Heart right ventricle (tissue), 16 donors: ENCODE data around the gene PLEKHA7. TPM values are rescaled to one million over a fixed set of nuclear protein-coding genes. Genes with fewer than 3 reads are reported as not detected.

Experiments used
- ATAC-seq, 8 donors: fragments of 200-7000 bp; cut with Tn5 transposase; one replicate each; pipeline ENCODE4 v1.9.1; 2020; ENCODE audit warnings: mild to moderate bottlenecking in 8 of 8, moderate library complexity in 8 of 8, moderate number of reproducible peaks in 1 of 8
- DNase-seq, 2 donors: peaks; one replicate each; pipeline ENCODE4 v3.0.0-alpha.2; 2020
- H3K27ac ChIP-seq, 10 donors: fragments of 200-600 bp; sonication (generic) in 2 of 10; one replicate each; pipeline versions ENCODE4 v1.5.0 to v1.8.0; 2020 to 2022; ENCODE audit warnings: mild to moderate bottlenecking in 3 of 10
- H3K27me3 ChIP-seq, 7 donors: fragments of 200-600 bp; one replicate each; pipeline ENCODE4 v1.8.0; 2021 to 2022; ENCODE audit warnings: mild to moderate bottlenecking in 2 of 7
- H3K36me3 ChIP-seq, 9 donors: fragments of 200-600 bp; sonication (generic) in 1 of 9; one replicate each; pipeline versions ENCODE4 v1.5.0 to v1.8.0; 2020 to 2022; ENCODE audit warnings: mild to moderate bottlenecking in 2 of 9
- H3K4me1 ChIP-seq, 9 donors: fragments of 200-600 bp; sonication (generic) in 1 of 9; one replicate each; pipeline versions ENCODE4 v1.5.0 to v1.8.0; 2020 to 2022; ENCODE audit warnings: mild to moderate bottlenecking in 4 of 9
- H3K4me3 ChIP-seq, 10 donors: fragments of 200-600 bp; sonication (generic) in 2 of 10; one replicate each; pipeline versions ENCODE4 v1.5.0 to v1.8.0; 2020 to 2022; ENCODE audit warnings: mild to moderate bottlenecking in 7 of 10, moderate library complexity in 2 of 10
- H3K9me3 ChIP-seq, 11 donors: fragments of 200-600 bp in 10 of 11; sonication (generic) in 2 of 11; one replicate each; pipeline versions ENCODE4 v1.5.0 to v1.8.0; 2013 to 2022; ENCODE audit warnings: mild to moderate bottlenecking in 2 of 11, control low read depth in 1 of 11, moderate library complexity in 1 of 11
- CTCF ChIP-seq, 9 donors: fragments of 200-600 bp; sonication (generic) in 2 of 9; IDR thresholded peaks; one replicate each; pipeline versions ENCODE4 v1.5.0 to v1.8.0; 2021 to 2022; ENCODE audit warnings: antibody characterized with exemption in 9 of 9, mild to moderate bottlenecking in 5 of 9, moderate library complexity in 1 of 9
- WGBS, 2 donors: extraction: QIAGEN DNeasy Blood & Tissue Kit; methylation state at CpG; one replicate each; pipeline ENCODE4 v1.1.7; 2013; ENCODE audit warnings: inconsistent platforms in 1 of 2; 5-methylcytosine and 5-hydroxymethylcytosine counted together
- intact Hi-C, 10 donors: fragments of 100-400 bp; cut with DNase I; formaldehyde crosslinking; loops; one replicate each; pipeline versions ENCODE4 v1.11.1 to v1.14.2; 2022
- polyA plus RNA-seq, 2 donors: library from polyadenylated mRNA; stranded (reverse); fragments of 200-250 nt; gene quantifications; one replicate each; pipeline ENCODE4 v1.2.3, GENCODE V29; 2013
- total RNA-seq, 10 donors: library from RNA; stranded (reverse); fragmentation: NEBNext Ultra II Directional in 3 of 10; extraction: Animal tissue kit (Norgen Biotek cat#: 25700) in 3 of 10; gene quantifications; one replicate each; pipeline versions ENCODE4 v1.2.1 to v1.2.4, GENCODE V29; 2021 to 2023
- donor health status: Arrhythmogenic right ventricular cardiomyopathy.
- donor health status: ischemic (EF 13 %, LVEDD 7.1; RV severe dilation, severe dysfunction).
- donor health status: healthy with polysubstance abuse.
- donor health status: DM: no; HTN: yes; CAD: no.
- donor health status: DM: no; HTN: no; CAD: no.
- donor health status: ischemic (EF 25% LVEDD 6.9; RV normal size, moderate dysfunction).
- donor health status: ischemic (EF 25% LVEDD 5.7; RV mildly dilated, moderate dysfunction).
- donor health status: healthy.
- donor health status: DM: yes; HTN: yes; CAD: no.
- donor health status: Ischemic cardiomyopathy.
- donor health status: ischemic (EF 35%, LVEDD 5.7; RV mildly dilated, moderate dysfunction).
- donor health status: nonischemic (EF 11% LVEDD 7.7; RV severe dilation, severe dysfunction).
- donor health status: DM: yes; HTN: yes; CAD: no.
- donor health status: PGD.
- donor health status: ischemic (EF 29% LVEDD 5.4; RV normal size, mild dysfunction).
- donor health status: nonischemic (EF 23%, LVEDD 6.1; RV moderate dilation, normal function).

Gene PLEKHA7
- total and polyA plus RNA-seq, 12 donors, result 15.3 to 46.9 (median 24.0) TPM

- H3K27ac ChIP-seq, result no peak overlapping the region
- intact Hi-C loops, result no loop called here
- DNase-seq (no peak), ATAC-seq (no peak)
- H3K9me3 ChIP-seq, result no peaks in the 10 kb centered on the region
- H3K27me3 ChIP-seq, result no peaks in the 10 kb centered on the region
- no peaks in the 10 kb centered on the region for H3K36me3 ChIP-seq
- peaks cover 0 to 3% (median 0%) of the 10 kb centered on the region in 9 donors for H3K4me1 ChIP-seq
- no peak for TF ChIP-seq CTCF (IDR thresholded peaks at IDR 0.05)
- 64 to 78% methylated on average over 4 of the region's 4 CpGs for WGBS, 2 donors
- H3K4me3 ChIP-seq, result no peak overlapping the region
These were observed 247.1 kb downstream of the PLEKHA7 start for GRCh38 chr11:16767137-16767536.

GRCh38 chr11:16764888-16765287 is 249.3 kb downstream of the PLEKHA7 start:
- Histone ChIP-seq H3K27me3 (no peaks in the 10 kb centered on the region), H3K4me1 (peaks cover 0 to 8% (median 0%) of the 10 kb centered on the region in 9 donors), H3K36me3 (no peaks in the 10 kb centered on the region), H3K27ac (no peak overlapping the region), H3K9me3 (no peaks in the 10 kb centered on the region), H3K4me3 (no peak overlapping the region)
- DNase-seq (no peak), ATAC-seq (no peak)
- intact Hi-C loops, result no loop called here
- TF ChIP-seq CTCF (IDR thresholded peaks at IDR 0.05), result no peak
- 89 to 93% methylated on average over 8 of the region's 8 CpGs for WGBS, 2 donors

GRCh38 chr11:16763746-16764145 is 250.5 kb downstream of the PLEKHA7 start:
- H3K27ac ChIP-seq, result no peak overlapping the region
- ATAC-seq, result no peak
- no peak for TF ChIP-seq CTCF (IDR thresholded peaks at IDR 0.05)
- WGBS, 2 donors, result 95 to 100% methylated on average over 1 of the region's 1 CpG
- H3K36me3 ChIP-seq, result peaks cover 0 to 4% (median 0%) of the 10 kb centered on the region in 9 donors
- no peak overlapping the region for H3K4me3 ChIP-seq
- no peaks in the 10 kb centered on the region for H3K9me3 ChIP-seq
- no peaks in the 10 kb centered on the region for H3K27me3 ChIP-seq
- peaks cover 0 to 20% (median 4%) of the 10 kb centered on the region in 9 donors for H3K4me1 ChIP-seq
- DNase-seq, result no peak
- intact Hi-C loops, result no loop called here

GRCh38 chr11:16759857-16760508 is 254.2 kb downstream of the PLEKHA7 start:
- intact Hi-C loops, result no loop called here

More at GRCh38 chr11:16759857-16760508, 254.2 kb downstream of the PLEKHA7 start:
- peaks cover 0 to 42% (median 14%) of the 10 kb centered on the region in 9 donors for H3K36me3 ChIP-seq
- H3K9me3 ChIP-seq, result no peaks in the 10 kb centered on the region
- peak overlapping the region in 6 of 10 donors; percentile 8 to 64 (median 26) for H3K27ac ChIP-seq
- ATAC-seq, result no peak
- WGBS, 2 donors, result 64 to 65% methylated on average over 8 of the region's 8 CpGs
- no peak for DNase-seq
- TF ChIP-seq CTCF (IDR thresholded peaks at IDR 0.05), result no peak
- no peak overlapping the region for H3K4me3 ChIP-seq
- H3K4me1 ChIP-seq, result peaks cover 0 to 22% (median 4%) of the 10 kb centered on the region in 9 donors
- H3K27me3 ChIP-seq, result no peaks in the 10 kb centered on the region
